HepG2 (cell line): ENCODE measurements around the gene ARHGEF4. TPM values are rescaled to one million over a fixed set of nuclear protein-coding genes. Genes with fewer than 3 reads are reported as not detected.

Experiments
- ATAC-seq: fragments of 200-7000 bp; cut with Tn5 transposase; 3 replicates; pipeline ENCODE4 v1.9.1; 2020; ENCODE audit warnings: mild to moderate bottlenecking, moderate library complexity
- BruUV-seq: library from RNA; stranded (reverse); fragments of 400-500 nt; replicated peaks from 2 replicates; lab custom pipeline; 2021; lab: Mats Ljungman, UMichigan
- CTCF ChIA-PET: fragments of 300-600 bp; formaldehyde crosslinking; extraction: SDS; loops from one replicate; lab custom pipeline; 2021; ENCODE audit warnings: low total read pairs, inconsistent platforms, low intra/inter-chr PET ratio; lab: Yijun Ruan, JAX
- POLR2A ChIA-PET: fragments of 350-600 bp; sonication (Branson Sonifier 250); formaldehyde crosslinking; loops from one replicate; lab custom pipeline; 2020; ENCODE audit warnings: antibody characterized with exemption, inconsistent platforms; lab: Yijun Ruan, JAX
- DNase-seq: peaks from one replicate; pipeline ENCODE4 v3.0.0-alpha.2; 2015; ENCODE audit warnings: low spot score
- FAIRE-seq: peaks from 3 replicates; lab custom pipeline; 2011; peaks lifted over from hg19 to GRCh38; lab: Jason Lieb, UNC
- H2AFZ ChIP-seq: one replicate; pipeline ENCODE4 v1.6.1; 2011; ENCODE audit warnings: low read length, inconsistent platforms
- H3K27ac ChIP-seq: fragments of 300-600 bp; 3 replicates; pipeline ENCODE4 v1.8.0; 2011; ENCODE audit warnings: mixed run types, mild to moderate bottlenecking, mixed read lengths, low read length, inconsistent platforms; ENCODE audit not compliant: insufficient read depth; ENCODE audit errors: extremely low read length
- H3K27me3 ChIP-seq, 2 experiments: fragments of 200-600 bp in 1 of 2; 2 replicates in 1 of 2; 3 replicates in 1 of 2; pipeline versions ENCODE4 v1.6.0 to v1.8.0; 2011; ENCODE audit warnings: low read length in 2 of 2, mild to moderate bottlenecking in 2 of 2, moderate library complexity in 2 of 2, inconsistent platforms in 1 of 2; ENCODE audit not compliant: insufficient read depth in 2 of 2, control insufficient read depth in 1 of 2
- H3K36me3 ChIP-seq, 2 experiments: fragments of 200-600 bp in 1 of 2; replicated peaks in 1 of 2; 2 replicates in 1 of 2; 3 replicates in 1 of 2; pipeline versions ENCODE4 v1.5.1 to v1.8.0; 2011; ENCODE audit warnings: low read length in 2 of 2, inconsistent platforms in 1 of 2; ENCODE audit not compliant: insufficient read depth in 2 of 2, control insufficient read depth in 1 of 2
- H3K4me1 ChIP-seq: 2 replicates; pipeline ENCODE4 v1.5.1; 2012; ENCODE audit warnings: low read length, inconsistent platforms; ENCODE audit not compliant: insufficient read depth
- H3K4me2 ChIP-seq: 2 replicates; pipeline ENCODE4 v1.6.0; 2011; ENCODE audit warnings: low read depth, low read length, inconsistent platforms
- H3K4me3 ChIP-seq, 3 experiments: fragments of 200-600 bp in 1 of 3; sonication (generic), shearing (Covaris generic) in 1 of 3; replicated peaks in 1 of 3; 2 replicates each; pipeline ENCODE4 v1.5.1; 2011 to 2016; ENCODE audit warnings: low read length in 3 of 3, inconsistent platforms in 2 of 3, low read depth in 2 of 3, mild to moderate bottlenecking in 2 of 3, control low read depth in 1 of 3, mixed read lengths in 1 of 3; ENCODE audit not compliant: insufficient read depth in 1 of 3
- H3K79me2 ChIP-seq: one replicate; pipeline ENCODE4 v1.6.1; 2011; ENCODE audit warnings: low read length, inconsistent platforms; ENCODE audit not compliant: insufficient read depth
- H3K9ac ChIP-seq: 2 replicates; pipeline ENCODE4 v1.6.0; 2011; ENCODE audit warnings: mild to moderate bottlenecking, low read depth, low read length, inconsistent platforms; ENCODE audit not compliant: insufficient read depth
- H3K9me3 ChIP-seq: 2 replicates; pipeline ENCODE4 v1.5.1; 2012; ENCODE audit warnings: mild to moderate bottlenecking, low read length
- H4K20me1 ChIP-seq: 2 replicates; pipeline ENCODE4 v1.6.0; 2011; ENCODE audit warnings: inconsistent platforms, mild to moderate bottlenecking, low read length, moderate library complexity; ENCODE audit not compliant: insufficient read depth
- CREM ChIP-seq, 2 experiments: sonication (generic) in 1 of 2; formaldehyde crosslinking in 1 of 2; IDR thresholded peaks; 2 replicates each; pipeline versions ENCODE4 v1.4.0 to v1.6.1; 2016 to 2020; ENCODE audit warnings: antibody characterized with exemption in 1 of 2, mild to moderate bottlenecking in 1 of 2, missing genetic modification reagents in 1 of 2
- ETV6 ChIP-seq: sonication (generic); formaldehyde crosslinking; conservative IDR thresholded peaks from 2 replicates; pipeline ENCODE4 v1.4.0; 2020; ENCODE audit warnings: missing genetic modification reagents
- FOSL1 ChIP-seq: sonication (generic); formaldehyde crosslinking; IDR thresholded peaks from 2 replicates; pipeline ENCODE4 v1.9.0; 2021; ENCODE audit warnings: missing genetic modification reagents, borderline replicate concordance
- MBD4 ChIP-seq: IDR thresholded peaks from 2 replicates; pipeline ENCODE4 v1.6.1; 2012; ENCODE audit warnings: low read length, inconsistent platforms, borderline replicate concordance
- MEIS1 ChIP-seq: sonication (generic); formaldehyde crosslinking; IDR thresholded peaks from 2 replicates; pipeline ENCODE4 v1.9.0; 2021; ENCODE audit warnings: mild to moderate bottlenecking, missing genetic modification reagents, moderate library complexity, borderline replicate concordance
- MEIS2 ChIP-seq: sonication (generic); formaldehyde crosslinking; IDR thresholded peaks from 2 replicates; pipeline ENCODE4 v1.9.0; 2021; ENCODE audit warnings: mild to moderate bottlenecking, missing genetic modification reagents
- PHF21A ChIP-seq: sonication (generic); formaldehyde crosslinking; IDR thresholded peaks from 2 replicates; pipeline ENCODE4 v1.5.0; 2020; ENCODE audit warnings: mild to moderate bottlenecking, missing genetic modification reagents
- PHF8 ChIP-seq: sonication (generic); formaldehyde crosslinking; IDR thresholded peaks from 2 replicates; pipeline ENCODE4 v1.5.0; 2020; ENCODE audit warnings: missing genetic modification reagents
- SNAI1 ChIP-seq: sonication (generic); formaldehyde crosslinking; IDR thresholded peaks from 2 replicates; pipeline ENCODE4 v1.5.0; 2020; ENCODE audit warnings: mild to moderate bottlenecking, missing genetic modification reagents, borderline replicate concordance
- SRSF4 ChIP-seq: fragments of 200-400 bp; formaldehyde crosslinking; IDR thresholded peaks from one replicate; pipeline ENCODE4 v1.6.1; 2018; ENCODE audit warnings: mild to moderate bottlenecking, low read depth, low read length, moderate library complexity; ENCODE audit not compliant: poor library complexity, severe bottlenecking
- ZBTB21 ChIP-seq: sonication (generic); formaldehyde crosslinking; IDR thresholded peaks from 2 replicates; pipeline ENCODE4 v1.4.0; 2020; ENCODE audit warnings: missing genetic modification reagents
- ZNF564 ChIP-seq: sonication (generic); formaldehyde crosslinking; IDR thresholded peaks from 2 replicates; pipeline ENCODE4 v1.8.1; 2023; ENCODE audit warnings: mild to moderate bottlenecking, missing genetic modification reagents
- WGBS: methylation state at CpG from one replicate; pipeline ENCODE4 v1.1.6; 2017; ENCODE audit warnings: low lambda C conversion rate; 5-methylcytosine and 5-hydroxymethylcytosine counted together
- in situ Hi-C: cut with HindIII; loops from 2 replicates; pipeline ENCODE4 v1.10.0; 2017; ENCODE audit warnings: low pct_unique_long_range_greater_than_20kb; ENCODE audit not compliant: extremely low pct_ligation_motif_present
- intact Hi-C: fragments of 100-400 bp; cut with micrococcal nuclease; formaldehyde crosslinking; loops from one replicate; pipeline ENCODE4 v1.10.0; 2022; ENCODE audit not compliant: unreplicated experiment
- polyA plus RNA-seq, 8 experiments: library from polyadenylated mRNA; depleted of rRNA in 3 of 8; stranded (reverse) in 7 of 8; unstranded in 1 of 8; fragments of >200 nt; fragmentation: Illumina TruSeq in 4 of 8; extraction: Trizol in 4 of 8; gene quantifications; 2 replicates each; pipeline versions ENCODE4 v1.2.1 to v1.2.3, GENCODE V29; 2011 to 2016; ENCODE audit warnings: low read depth in 4 of 8, missing spikeins in 1 of 8, mixed read lengths in 1 of 8; ENCODE audit not compliant: insufficient read depth in 1 of 8
- total RNA-seq, 5 experiments: library from RNA; depleted of rRNA; stranded (reverse); fragments of >200 nt; fragmentation: Illumina TruSeq; extraction: Trizol; gene quantifications; 2 replicates each; pipeline ENCODE4 v1.2.3, GENCODE V29; 2016; ENCODE audit warnings: low read depth in 1 of 5
- TF ChIP-seq, protein P1 (sequence below): sonication (generic); formaldehyde crosslinking; IDR thresholded peaks from 2 replicates; pipeline ENCODE4 v1.4.0; 2020; ENCODE audit warnings: mild to moderate bottlenecking, missing genetic modification reagents, borderline replicate concordance
- TF ChIP-seq, protein P2 (sequence below): sonication (generic); formaldehyde crosslinking; IDR thresholded peaks from 2 replicates; pipeline ENCODE4 v1.4.0; 2020; ENCODE audit warnings: missing genetic modification reagents

Gene ARHGEF4
- total and polyA plus RNA-seq, 2 of the 13 experiments (the other 11 are each of a cell fraction or from before 2014, with no cell fraction given): 0.11 to 0.13 TPM

DNA sequence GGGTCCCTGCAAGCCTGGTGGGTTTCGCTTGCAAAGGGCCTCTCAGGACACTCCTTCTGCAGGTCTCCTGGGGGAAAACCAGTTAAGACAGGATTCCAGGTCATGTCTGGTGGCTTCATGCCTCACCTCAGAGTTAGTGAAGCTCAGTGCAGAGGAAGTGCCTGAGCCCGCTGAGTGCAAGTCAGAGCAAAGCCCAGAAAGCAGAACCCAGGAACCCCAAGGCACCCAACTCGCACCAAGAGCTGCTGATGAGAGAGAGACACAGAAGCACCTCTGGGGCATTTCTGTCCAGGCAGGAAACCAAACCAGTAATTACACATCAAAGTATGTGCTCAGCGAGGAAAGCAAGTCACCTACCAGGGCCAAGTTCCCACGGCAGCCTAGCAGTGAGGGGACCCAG lies 78.4 kb downstream of the ARHGEF4 start (continued):
- TF ChIP-seq ZNF564: no peak
- TF ChIP-seq MEIS1 (CRISPR knock-in tag): no peak
- TF ChIP-seq ZBTB21 (CRISPR knock-in tag): no peak
- TF ChIP-seq, all 625 proteins: peak for 0

DNA sequence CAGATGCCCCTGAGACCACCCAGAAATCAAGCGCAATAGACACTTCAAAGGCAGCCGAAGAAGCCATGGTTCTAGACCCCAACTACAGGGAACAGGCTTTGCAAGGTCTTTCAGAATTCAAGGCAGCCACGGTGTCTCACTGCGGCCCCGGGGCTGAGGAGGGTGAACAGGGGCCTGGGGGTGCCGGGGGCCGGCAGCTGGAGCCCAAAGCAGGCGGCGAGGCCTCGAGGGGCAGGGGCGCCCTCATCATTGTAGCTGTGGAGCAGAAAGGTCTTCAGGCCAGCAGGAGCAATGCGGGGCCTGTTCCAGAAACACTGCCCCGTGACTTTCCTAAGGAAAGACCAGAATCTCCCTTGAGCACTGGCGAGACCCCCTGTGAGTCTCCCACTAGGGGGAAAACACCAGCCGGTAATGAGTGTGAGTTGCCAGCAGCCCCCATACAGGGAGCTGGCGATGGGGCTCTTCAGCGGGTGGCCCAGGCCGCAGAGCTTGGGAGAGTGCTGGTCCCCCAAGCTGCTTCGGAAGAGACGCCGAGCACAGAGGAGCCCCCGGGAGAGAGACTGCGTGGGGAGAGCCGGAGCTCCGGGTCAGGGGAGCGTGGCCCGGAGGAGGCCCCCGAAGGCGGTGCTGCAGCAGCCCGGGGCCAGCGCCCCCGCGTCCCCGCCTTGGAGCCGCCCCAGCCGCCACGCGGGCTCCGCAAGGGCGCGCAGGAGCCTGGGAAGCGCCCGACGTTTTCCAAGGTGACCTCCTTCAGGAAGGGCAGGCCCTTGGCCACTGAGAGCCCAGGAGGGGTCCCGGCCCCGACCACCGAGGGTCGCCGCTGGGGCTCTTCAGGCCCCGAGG lies 79.1 kb downstream of the ARHGEF4 start:
- DNase-seq (no peak), ATAC-seq (no peak), FAIRE-seq (no peak)
- no peak overlapping the region for H3K4me3 ChIP-seq
- no TSS peak for BruUV-seq
- WGBS: 33% methylated on average over 36 of the region's 50 CpGs
- in situ Hi-C loops: loop anchor here (5.0 kb wide), 1 partner anchor 114 kb away; no protein-coding TSS in a partner anchor
- H3K79me2 ChIP-seq: no peaks in the 10 kb centered on the region
- intact Hi-C loops: no loop called here
- no peaks in the 10 kb centered on the region for H3K9me3 ChIP-seq
- ChIA-PET POLR2A (no interaction called here), CTCF (no interaction called here)
- peaks cover 12 to 68% of the 10 kb centered on the region in 2 experiments; a peak in 4 of 5 replicates for H3K27me3 ChIP-seq
- H2AFZ ChIP-seq: no peak overlapping the region
- H3K4me1 ChIP-seq: no peaks in the 10 kb centered on the region
- no peak overlapping the region for H3K9ac ChIP-seq
- no peaks in the 10 kb centered on the region for H3K36me3 ChIP-seq
- no peaks in the 10 kb centered on the region for H4K20me1 ChIP-seq
- no peak overlapping the region for H3K27ac ChIP-seq
- no peak for TF ChIP-seq SNAI1
- no peak overlapping the region for H3K4me2 ChIP-seq

DNA sequence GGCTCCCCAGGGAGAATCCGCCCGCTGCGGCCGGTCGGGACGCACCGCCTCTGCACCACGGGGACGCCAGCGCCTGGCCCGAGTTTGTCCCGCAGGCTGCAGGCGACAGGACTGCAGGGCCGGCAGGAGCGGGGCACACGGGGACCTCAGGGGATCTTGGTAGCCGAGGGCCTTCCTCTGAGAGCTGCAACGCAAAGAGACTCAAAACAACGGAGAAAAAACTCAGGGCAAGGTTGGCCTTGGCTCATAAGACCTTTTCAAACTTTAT lies 79.7 kb downstream of the ARHGEF4 start:
- ChIA-PET POLR2A (no interaction called here), CTCF (no interaction called here)
- Histone ChIP-seq H3K9me3 (no peaks in the 10 kb centered on the region), H4K20me1 (no peaks in the 10 kb centered on the region), H3K27me3 (peaks cover 12 to 68% of the 10 kb centered on the region in 2 experiments; a peak in 4 of 5 replicates), H3K9ac (no peak overlapping the region), H3K4me2 (no peak overlapping the region), H3K4me3 (no peak overlapping the region), H3K27ac (no peak overlapping the region), H2AFZ (no peak overlapping the region), H3K36me3 (no peaks in the 10 kb centered on the region), H3K4me1 (no peaks in the 10 kb centered on the region), H3K79me2 (no peaks in the 10 kb centered on the region)
- in situ Hi-C loops (loop anchor here (5.0 kb wide), 1 partner anchor 114 kb away; no protein-coding TSS in a partner anchor), intact Hi-C loops (no loop called here)
- 26% methylated on average over 18 of the region's 19 CpGs for WGBS
- no TSS peak for BruUV-seq
- no peak for FAIRE-seq
- DNase-seq: no peak
- ATAC-seq: no peak
- no peak for TF ChIP-seq CREM (IDR thresholded peaks at IDR 0.05)
- TF ChIP-seq CREM (CRISPR knock-in tag; IDR thresholded peaks at IDR 0.05): no peak
- TF ChIP-seq MEIS2: no peak
- TF ChIP-seq PHF8 (CRISPR knock-in tag): no peak
- TF ChIP-seq ETV6 (CRISPR knock-in tag): no peak
- TF ChIP-seq, protein P1, sequence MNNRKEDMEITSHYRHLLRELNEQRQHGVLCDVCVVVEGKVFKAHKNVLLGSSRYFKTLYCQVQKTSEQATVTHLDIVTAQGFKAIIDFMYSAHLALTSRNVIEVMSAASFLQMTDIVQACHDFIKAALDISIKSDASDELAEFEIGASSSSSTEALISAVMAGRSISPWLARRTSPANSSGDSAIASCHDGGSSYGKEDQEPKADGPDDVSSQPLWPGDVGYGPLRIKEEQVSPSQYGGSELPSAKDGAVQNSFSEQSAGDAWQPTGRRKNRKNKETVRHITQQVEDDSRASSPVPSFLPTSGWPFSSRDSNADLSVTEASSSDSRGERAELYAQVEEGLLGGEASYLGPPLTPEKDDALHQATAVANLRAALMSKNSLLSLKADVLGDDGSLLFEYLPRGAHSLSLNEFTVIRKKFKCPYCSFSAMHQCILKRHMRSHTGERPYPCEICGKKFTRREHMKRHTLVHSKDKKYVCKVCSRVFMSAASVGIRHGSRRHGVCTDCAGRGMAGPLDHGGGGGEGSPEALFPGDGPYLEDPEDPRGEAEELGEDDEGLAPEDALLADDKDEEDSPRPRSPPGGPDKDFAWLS (CRISPR knock-in tag): no peak
- TF ChIP-seq, protein P2, sequence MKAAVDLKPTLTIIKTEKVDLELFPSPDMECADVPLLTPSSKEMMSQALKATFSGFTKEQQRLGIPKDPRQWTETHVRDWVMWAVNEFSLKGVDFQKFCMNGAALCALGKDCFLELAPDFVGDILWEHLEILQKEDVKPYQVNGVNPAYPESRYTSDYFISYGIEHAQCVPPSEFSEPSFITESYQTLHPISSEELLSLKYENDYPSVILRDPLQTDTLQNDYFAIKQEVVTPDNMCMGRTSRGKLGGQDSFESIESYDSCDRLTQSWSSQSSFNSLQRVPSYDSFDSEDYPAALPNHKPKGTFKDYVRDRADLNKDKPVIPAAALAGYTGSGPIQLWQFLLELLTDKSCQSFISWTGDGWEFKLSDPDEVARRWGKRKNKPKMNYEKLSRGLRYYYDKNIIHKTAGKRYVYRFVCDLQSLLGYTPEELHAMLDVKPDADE (CRISPR knock-in tag): no peak
- TF ChIP-seq PHF21A (CRISPR knock-in tag): no peak
- TF ChIP-seq SRSF4: no peak
- TF ChIP-seq FOSL1: no peak
- no peak for TF ChIP-seq MBD4
